Lung (tissue), 12 donors: ENCODE data around the gene CARMIL1. TPM values are rescaled to one million over a fixed set of nuclear protein-coding genes. Genes with fewer than 3 reads are reported as not detected.

Source experiments
- ATAC-seq: fragments of 200-7000 bp; cut with Tn5 transposase; one replicate; pipeline ENCODE4 v1.9.1; 2020; ENCODE audit warnings: moderate number of reproducible peaks; ENCODE audit not compliant: insufficient read depth, low FRiP score
- DNase-seq, 3 donors: peaks; one replicate each; pipeline ENCODE4 v3.0.0-alpha.2; 2013 to 2017
- H3K27ac ChIP-seq, 2 donors: one replicate each; pipeline ENCODE4 v1.5.1; 2013; ENCODE audit warnings: mild to moderate bottlenecking in 2 of 2, moderate library complexity in 2 of 2, control low read depth in 1 of 2, inconsistent platforms in 1 of 2, low read depth in 1 of 2, low read length in 1 of 2
- H3K27me3 ChIP-seq, 3 donors: one replicate each; pipeline ENCODE4 v1.5.1; 2013; ENCODE audit warnings: low read length in 2 of 3; ENCODE audit not compliant: control insufficient read depth in 3 of 3, insufficient read depth in 3 of 3
- H3K36me3 ChIP-seq, 4 donors: one replicate each; pipeline ENCODE4 v1.5.1; 2013; ENCODE audit warnings: low read length in 4 of 4, mild to moderate bottlenecking in 1 of 4, moderate library complexity in 1 of 4; ENCODE audit not compliant: control insufficient read depth in 4 of 4, insufficient read depth in 4 of 4
- H3K4me1 ChIP-seq, 5 donors: one replicate each; pipeline ENCODE4 v1.5.1; 2013; ENCODE audit warnings: low read length in 5 of 5, mild to moderate bottlenecking in 2 of 5, moderate library complexity in 1 of 5; ENCODE audit not compliant: control insufficient read depth in 5 of 5, insufficient read depth in 5 of 5
- H3K4me3 ChIP-seq: one replicate; pipeline ENCODE4 v1.5.1; 2013; ENCODE audit warnings: mild to moderate bottlenecking, control low read depth, moderate library complexity
- H3K9ac ChIP-seq, 2 donors: one replicate each; pipeline ENCODE4 v1.5.1; 2013; ENCODE audit warnings: low read length in 2 of 2, control low read depth in 1 of 2; ENCODE audit not compliant: insufficient read depth in 1 of 2
- H3K9me3 ChIP-seq, 4 donors: one replicate each; pipeline ENCODE4 v1.5.1; 2013; ENCODE audit warnings: low read length in 3 of 4, mild to moderate bottlenecking in 1 of 4, moderate library complexity in 1 of 4; ENCODE audit not compliant: control insufficient read depth in 4 of 4, insufficient read depth in 3 of 4
- CTCF ChIP-seq: IDR thresholded peaks from 2 replicates; pipeline ENCODE4 v1.5.1; 2012; ENCODE audit warnings: mild to moderate bottlenecking; ENCODE audit errors: control extremely low read depth, extremely low read depth
- WGBS, 2 donors: extraction: QIAGEN DNeasy Blood & Tissue Kit; methylation state at CpG; one replicate each; pipeline ENCODE4 v1.1.7; 2013; 5-methylcytosine and 5-hydroxymethylcytosine counted together
- polyA plus RNA-seq, 2 donors: library from polyadenylated mRNA; stranded (reverse); fragments of 200-250 nt; gene quantifications; one replicate each; pipeline ENCODE4 v1.2.1, GENCODE V29; 2013
- total RNA-seq, 2 donors: library from RNA; depleted of rRNA in 1 of 2; stranded (reverse); fragments of >200 nt in 1 of 2; gene quantifications; one replicate each; pipeline ENCODE4 v1.2.1, GENCODE V29; 2014 to 2021
- donor health status: control.
- donor health status: control.
- donor health status: Bipolar disorder and iron deficiency.
- donor health status: healthy.
- donor health status: DM: yes; HTN: yes; CAD: no.

Gene CARMIL1
- total and polyA plus RNA-seq, 4 donors = 8.0 to 38.3 (median 34.9) TPM

DNA sequence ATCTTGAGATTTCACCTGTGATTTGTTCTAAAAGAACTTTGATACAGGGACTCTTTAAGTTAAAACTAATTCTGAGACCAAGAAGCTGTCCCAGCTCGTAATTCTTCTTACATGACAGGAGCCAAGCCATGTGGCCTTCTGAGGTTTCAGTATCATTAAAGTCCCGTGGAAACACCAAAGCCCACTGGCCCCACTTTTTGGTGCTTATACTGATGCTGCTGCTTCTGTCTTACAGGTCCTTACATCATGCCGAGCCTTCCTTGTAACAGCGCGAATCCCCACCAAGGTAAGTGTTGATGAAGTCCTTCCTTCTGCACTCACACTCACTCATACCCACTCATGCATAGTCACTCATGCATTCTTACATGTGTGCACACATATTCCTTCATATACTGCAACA is 140.7 kb downstream of the CARMIL1 start:
- Histone ChIP-seq H3K36me3 (peaks cover 0 to 3% (median 0%) of the 10 kb centered on the region in 4 donors), H3K27me3 (no peaks in the 10 kb centered on the region), H3K27ac (no peak overlapping the region), H3K4me1 (peaks cover 2 to 33% (median 21%) of the 10 kb centered on the region in 5 donors), H3K4me3 (no peak overlapping the region), H3K9me3 (no peaks in the 10 kb centered on the region), H3K9ac (no peak overlapping the region)
- 92 to 96% methylated on average over 5 of the region's 5 CpGs for WGBS, 2 donors
- ATAC-seq (no peak), DNase-seq (no peak)
- TF ChIP-seq CTCF = no peak

- Histone ChIP-seq H3K9me3 (no peaks in the 10 kb centered on the region), H3K27ac (no peak overlapping the region), H3K4me1 (peaks cover 0 to 12% (median 0%) of the 10 kb centered on the region in 5 donors), H3K27me3 (no peaks in the 10 kb centered on the region), H3K36me3 (peaks cover 0 to 3% (median 0%) of the 10 kb centered on the region in 4 donors), H3K4me3 (no peak overlapping the region), H3K9ac (no peak overlapping the region)
- WGBS, 2 donors = 91 to 98% methylated on average over 6 of the region's 6 CpGs
- DNase-seq (no peak), ATAC-seq (no peak)
- no peak for TF ChIP-seq CTCF
These were observed 144.2 kb downstream of the CARMIL1 start for GRCh38 chr6:25423358-25423757.

- no peaks in the 10 kb centered on the region for H3K27me3 ChIP-seq
- TF ChIP-seq CTCF = no peak
- no peak overlapping the region for H3K27ac ChIP-seq
- H3K36me3 ChIP-seq = peaks cover 0 to 3% (median 0%) of the 10 kb centered on the region in 4 donors
- peaks cover 0 to 6% (median 0%) of the 10 kb centered on the region in 5 donors for H3K4me1 ChIP-seq
- H3K9ac ChIP-seq = no peak overlapping the region
- DNase-seq = no peak
- no peak for ATAC-seq
- no peaks in the 10 kb centered on the region for H3K9me3 ChIP-seq
- WGBS, 2 donors = 88 to 98% methylated on average over 1 of the region's 1 CpG
- no peak overlapping the region for H3K4me3 ChIP-seq
These were observed 145.1 kb downstream of the CARMIL1 start for GRCh38 chr6:25424303-25424702.

GRCh38 chr6:25427549-25427948 is 148.4 kb downstream of the CARMIL1 start:
- no peaks in the 10 kb centered on the region for H3K9me3 ChIP-seq
- WGBS, 2 donors = 31 to 54% methylated on average over 2 of the region's 2 CpGs

More at GRCh38 chr6:25427549-25427948, 148.4 kb downstream of the CARMIL1 start:
- Histone ChIP-seq H3K36me3 (no peaks in the 10 kb centered on the region), H3K9ac (no peak overlapping the region), H3K4me1 (peaks cover 0 to 14% (median 0%) of the 10 kb centered on the region in 5 donors), H3K27me3 (no peaks in the 10 kb centered on the region), H3K4me3 (no peak overlapping the region), H3K27ac (no peak overlapping the region)
- no peak for TF ChIP-seq CTCF
- ATAC-seq (no peak), DNase-seq (no peak)
